Hepatocyte (in vitro differentiated cells): ENCODE data around the gene LMOD1. TPM values are rescaled to one million over a fixed set of nuclear protein-coding genes. Genes with fewer than 3 reads are reported as not detected.

Experiments used
- DNase-seq: peaks from one replicate; pipeline ENCODE4 v3.0.0-alpha.2; 2016; ENCODE audit warnings: low spot score
- H2AFZ ChIP-seq: fragments of 200-600 bp; sonication (generic); 2 replicates; pipeline ENCODE4 v1.6.0; 2016; ENCODE audit warnings: antibody characterized with exemption, mild to moderate bottlenecking
- H3K27ac ChIP-seq: fragments of 200-600 bp; sonication (generic); 2 replicates; pipeline ENCODE4 v1.5.1; 2016; ENCODE audit warnings: mild to moderate bottlenecking
- H3K27me3 ChIP-seq: fragments of 200-600 bp; sonication (generic); 2 replicates; pipeline ENCODE4 v1.6.1; 2016
- H3K36me3 ChIP-seq: fragments of 200-600 bp; sonication (generic); replicated peaks from 2 replicates; pipeline ENCODE4 v1.5.1; 2016; ENCODE audit warnings: low read depth; ENCODE audit not compliant: insufficient read depth
- H3K4me1 ChIP-seq: fragments of 200-600 bp; sonication (generic); 2 replicates; pipeline ENCODE4 v1.5.1; 2016; ENCODE audit warnings: mild to moderate bottlenecking, moderate library complexity; ENCODE audit not compliant: insufficient read depth
- H3K4me2 ChIP-seq: fragments of 200-600 bp; sonication (generic); 2 replicates; pipeline ENCODE4 v1.6.0; 2016
- H3K4me3 ChIP-seq: fragments of 200-600 bp; sonication (generic); 2 replicates; pipeline ENCODE4 v1.5.1; 2016; ENCODE audit warnings: mild to moderate bottlenecking
- H3K79me2 ChIP-seq: fragments of 200-600 bp; sonication (generic); 2 replicates; pipeline ENCODE4 v1.6.0; 2017; ENCODE audit warnings: mild to moderate bottlenecking
- H3K9me2 ChIP-seq: fragments of 200-600 bp; sonication (generic); replicated peaks from 2 replicates; pipeline ENCODE4 v1.6.0; 2017; ENCODE audit warnings: mild to moderate bottlenecking; ENCODE audit not compliant: insufficient read depth
- H3K9me3 ChIP-seq: fragments of 200-600 bp; sonication (generic); 2 replicates; pipeline ENCODE4 v1.5.1; 2016; ENCODE audit warnings: low read depth, mild to moderate bottlenecking
- H4K20me1 ChIP-seq: fragments of 200-600 bp; sonication (generic); 2 replicates; pipeline ENCODE4 v1.6.0; 2016; ENCODE audit warnings: mild to moderate bottlenecking; ENCODE audit not compliant: insufficient read depth, poor library complexity, severe bottlenecking
- EZH2 ChIP-seq: fragments of 200-600 bp; sonication (generic); IDR thresholded peaks from 2 replicates; pipeline ENCODE4 v1.6.1; 2016; ENCODE audit warnings: antibody characterized with exemption, mild to moderate bottlenecking, borderline replicate concordance
- EZH2phosphoT487 ChIP-seq: fragments of 200-600 bp; sonication (generic); IDR thresholded peaks from one replicate; pipeline ENCODE4 v1.6.1; 2018; ENCODE audit warnings: antibody characterized with exemption, mild to moderate bottlenecking, low read depth, moderate library complexity; ENCODE audit not compliant: unreplicated experiment, severe bottlenecking
- whole genome bisulfite sequencing: methylation state at CpG from one replicate; pipeline ENCODE4 v1.1.6; 2016; ENCODE audit warnings: low lambda C conversion rate; ENCODE audit errors: missing lambda C conversion rate; 5-methylcytosine and 5-hydroxymethylcytosine counted together
- polyA plus RNA-seq: library from polyadenylated mRNA; unstranded; fragments of >200 nt; fragmentation: Nextera tagmentation; extraction: Ambion mirVana; gene quantifications from 2 replicates; pipeline ENCODE4 v1.2.1, GENCODE V29; 2016
- total RNA-seq: library from RNA; depleted of rRNA; stranded (reverse); fragments of >200 nt; gene quantifications from 2 replicates; pipeline ENCODE4 v1.2.3, GENCODE V29; 2014
- TF ChIP-seq, protein P1 (sequence below): fragments of 200-600 bp; sonication (generic); IDR thresholded peaks from 2 replicates; pipeline ENCODE4 v1.5.1; 2016; ENCODE audit warnings: antibody characterized with exemption, mild to moderate bottlenecking; ENCODE audit not compliant: poor library complexity

The LMOD1 gene
- total and polyA plus RNA-seq, 2 experiments from 2014 or later = 6.4 to 8.7 TPM

DNA sequence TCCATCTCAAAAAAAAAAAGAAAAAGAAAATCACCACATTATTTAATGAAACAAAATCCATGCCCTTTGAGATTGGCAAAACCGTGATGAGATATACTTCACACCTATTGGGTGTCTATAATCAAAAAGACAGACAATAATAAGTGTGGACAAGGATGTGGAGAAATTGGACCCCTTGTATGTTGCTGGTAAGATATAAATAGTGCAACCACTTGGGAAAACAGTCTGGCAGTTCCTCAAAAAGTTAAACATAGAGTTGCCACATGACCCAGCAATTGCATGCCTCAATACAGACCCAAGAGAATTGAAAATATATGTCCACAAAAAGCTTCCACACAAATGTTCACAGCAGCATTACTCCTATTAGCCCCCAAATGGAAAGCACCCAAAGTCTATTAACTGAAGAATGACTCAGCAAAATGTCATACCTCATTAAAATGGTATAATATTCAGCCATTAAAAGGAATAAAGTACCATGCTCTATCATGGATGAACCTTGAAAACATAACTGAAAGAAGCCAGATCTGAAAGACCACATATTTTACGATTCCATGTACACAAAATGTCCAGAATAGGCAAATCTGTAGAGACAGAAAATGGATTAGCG is 24.3 kb downstream of the LMOD1 start:
- 93% methylated on average over 3 of the region's 3 CpGs for whole genome bisulfite sequencing
- H3K4me3 ChIP-seq = no peak overlapping the region
- peaks cover 9% of the 10 kb centered on the region for H3K4me1 ChIP-seq
- no peak overlapping the region for H2AFZ ChIP-seq
- TF ChIP-seq EZH2 (no peak), EZH2phosphoT487 (no peak)
- TF ChIP-seq, protein P1, sequence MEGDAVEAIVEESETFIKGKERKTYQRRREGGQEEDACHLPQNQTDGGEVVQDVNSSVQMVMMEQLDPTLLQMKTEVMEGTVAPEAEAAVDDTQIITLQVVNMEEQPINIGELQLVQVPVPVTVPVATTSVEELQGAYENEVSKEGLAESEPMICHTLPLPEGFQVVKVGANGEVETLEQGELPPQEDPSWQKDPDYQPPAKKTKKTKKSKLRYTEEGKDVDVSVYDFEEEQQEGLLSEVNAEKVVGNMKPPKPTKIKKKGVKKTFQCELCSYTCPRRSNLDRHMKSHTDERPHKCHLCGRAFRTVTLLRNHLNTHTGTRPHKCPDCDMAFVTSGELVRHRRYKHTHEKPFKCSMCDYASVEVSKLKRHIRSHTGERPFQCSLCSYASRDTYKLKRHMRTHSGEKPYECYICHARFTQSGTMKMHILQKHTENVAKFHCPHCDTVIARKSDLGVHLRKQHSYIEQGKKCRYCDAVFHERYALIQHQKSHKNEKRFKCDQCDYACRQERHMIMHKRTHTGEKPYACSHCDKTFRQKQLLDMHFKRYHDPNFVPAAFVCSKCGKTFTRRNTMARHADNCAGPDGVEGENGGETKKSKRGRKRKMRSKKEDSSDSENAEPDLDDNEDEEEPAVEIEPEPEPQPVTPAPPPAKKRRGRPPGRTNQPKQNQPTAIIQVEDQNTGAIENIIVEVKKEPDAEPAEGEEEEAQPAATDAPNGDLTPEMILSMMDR = no peak
- H3K9me2 ChIP-seq = no peaks in the 10 kb centered on the region
- no peaks in the 10 kb centered on the region for H3K9me3 ChIP-seq
- H4K20me1 ChIP-seq = no peaks in the 10 kb centered on the region
- H3K27me3 ChIP-seq = no peaks in the 10 kb centered on the region
- no peaks in the 10 kb centered on the region for H3K36me3 ChIP-seq
- no peak overlapping the region for H3K4me2 ChIP-seq
- no peak for DNase-seq
- H3K27ac ChIP-seq = no peak overlapping the region
- peaks cover 3% of the 10 kb centered on the region for H3K79me2 ChIP-seq

DNA sequence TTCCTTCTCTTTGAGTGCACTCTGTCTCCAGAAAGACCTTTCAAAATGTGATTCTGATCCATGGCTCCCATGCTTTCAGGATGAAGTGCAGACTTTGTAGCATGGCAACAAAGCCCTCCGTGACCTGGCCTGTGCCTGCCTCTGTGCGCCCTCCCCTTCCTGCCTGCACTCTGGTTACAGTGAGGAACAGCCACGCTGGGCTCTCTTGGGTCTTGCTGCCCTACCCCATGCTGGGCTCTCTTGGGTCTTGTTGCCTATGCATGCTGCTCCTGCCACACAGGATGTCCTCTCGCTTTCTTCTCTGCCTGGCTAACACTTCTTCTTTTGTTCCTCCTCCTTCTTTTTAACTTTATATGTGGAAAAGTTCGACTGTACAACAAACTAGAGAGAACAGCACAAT is 28.0 kb downstream of the LMOD1 start:
- DNase-seq = no peak
- Histone ChIP-seq H3K36me3 (no peaks in the 10 kb centered on the region), H3K9me2 (no peaks in the 10 kb centered on the region), H3K27me3 (no peaks in the 10 kb centered on the region), H3K4me2 (peak overlapping the region; percentile 20), H3K9me3 (no peaks in the 10 kb centered on the region), H3K79me2 (peaks cover 3% of the 10 kb centered on the region), H3K4me3 (no peak overlapping the region), H3K27ac (peak overlapping the region; percentile 73), H4K20me1 (no peaks in the 10 kb centered on the region), H2AFZ (no peak overlapping the region), H3K4me1 (peaks cover 18% of the 10 kb centered on the region)
- WGBS = 82% methylated on average over 5 of the region's 5 CpGs
- TF ChIP-seq EZH2phosphoT487 (no peak), EZH2 (no peak)
- TF ChIP-seq, protein P1 = no peak

DNA sequence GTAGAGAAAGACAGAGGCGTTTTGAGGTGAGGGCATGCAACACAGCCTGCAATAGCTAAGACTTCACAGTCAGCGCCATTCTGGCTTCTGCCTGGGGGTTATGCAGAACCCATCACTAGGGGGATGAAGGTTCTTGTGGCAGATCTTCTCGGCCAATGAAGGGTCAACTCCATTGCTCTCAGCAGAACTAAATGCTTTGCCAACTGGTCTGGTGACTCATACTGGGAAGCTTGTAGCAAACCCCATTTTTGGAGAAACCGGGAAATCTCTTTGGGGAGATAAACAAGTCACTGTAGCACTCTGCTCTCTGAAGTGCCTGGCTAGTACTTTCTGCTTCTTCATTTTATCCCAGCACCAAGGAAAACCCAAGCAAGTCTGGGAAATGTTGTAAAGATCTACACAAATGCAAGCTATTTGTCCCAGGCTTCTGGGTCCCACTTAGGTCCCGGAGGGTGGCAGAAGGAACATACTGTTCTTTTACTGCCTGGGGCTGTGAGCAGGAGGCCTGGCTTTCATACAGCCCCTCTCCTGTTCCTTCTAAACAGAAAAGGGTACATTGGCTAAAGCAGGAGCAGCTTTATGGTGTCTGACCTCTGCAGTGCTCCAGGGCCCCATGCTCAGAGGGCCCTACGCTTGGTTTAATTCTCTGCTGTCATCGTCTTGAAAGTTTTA is 28.9 kb downstream of the LMOD1 start:
- no peak overlapping the region for H2AFZ ChIP-seq

More for the DNA sequence above, 28.9 kb downstream of the LMOD1 start:
- peaks cover 3% of the 10 kb centered on the region for H3K79me2 ChIP-seq
- TF ChIP-seq, protein P1 = no peak
- no peak for TF ChIP-seq EZH2
- no peak for TF ChIP-seq EZH2phosphoT487
- no peaks in the 10 kb centered on the region for H3K27me3 ChIP-seq
- H3K27ac ChIP-seq = peak overlapping the region; percentile 73
- no peak overlapping the region for H3K4me3 ChIP-seq
- peak; percentile 58 for DNase-seq
- no peaks in the 10 kb centered on the region for H3K36me3 ChIP-seq
- no peaks in the 10 kb centered on the region for H3K9me2 ChIP-seq
- H4K20me1 ChIP-seq = no peaks in the 10 kb centered on the region
- no peaks in the 10 kb centered on the region for H3K9me3 ChIP-seq
- 78% methylated on average over 7 of the region's 7 CpGs for WGBS
- H3K4me2 ChIP-seq = peak overlapping the region; percentile 46
- peaks cover 18% of the 10 kb centered on the region for H3K4me1 ChIP-seq
